IPS-18a (cell line): ENCODE data around the gene LCN10.
"Not testable (repeated sequence)": the region's sequence is repeated elsewhere in the genome, so short reads cannot be mapped to it uniquely, and the experiment has no call there.

ENCODE experiments used
- H3K27ac ChIP-seq: one replicate; pipeline ENCODE4 v1.5.1; 2013; ENCODE audit warnings: low read length
- H3K27me3 ChIP-seq: one replicate; pipeline ENCODE4 v1.6.1; 2013; ENCODE audit warnings: mild to moderate bottlenecking, low read length; ENCODE audit not compliant: control insufficient read depth, insufficient read depth
- H3K36me3 ChIP-seq: one replicate; pipeline ENCODE4 v1.6.1; 2013; ENCODE audit warnings: low read depth, low read length; ENCODE audit not compliant: control insufficient read depth
- H3K4me1 ChIP-seq: one replicate; pipeline ENCODE4 v1.6.1; 2013; ENCODE audit warnings: low read depth, low read length; ENCODE audit not compliant: control insufficient read depth
- H3K4me3 ChIP-seq: one replicate; pipeline ENCODE4 v1.5.1; 2013; ENCODE audit warnings: low read length
- H3K9ac ChIP-seq: one replicate; pipeline ENCODE4 v1.6.1; 2013; ENCODE audit warnings: mild to moderate bottlenecking, low read length, moderate library complexity
- H3K9me3 ChIP-seq: one replicate; pipeline ENCODE4 v1.6.1; 2013; ENCODE audit warnings: low read depth, low read length; ENCODE audit not compliant: control insufficient read depth

LCN10 gene

GRCh38 chr9:136759001-136759400 is 16.3 kb upstream of the LCN10 start:
- H3K27ac ChIP-seq: no peak overlapping the region
- no peaks in the 10 kb centered on the region for H3K36me3 ChIP-seq
- no peaks in the 10 kb centered on the region for H3K9me3 ChIP-seq
- peaks cover 2% of the 10 kb centered on the region for H3K4me1 ChIP-seq
- no peak overlapping the region for H3K9ac ChIP-seq
- no peak overlapping the region for H3K4me3 ChIP-seq
- peaks cover 4% of the 10 kb centered on the region for H3K27me3 ChIP-seq

GRCh38 chr9:136757751-136758140 is 15.0 kb upstream of the LCN10 start:
- Histone ChIP-seq H3K9me3 (no peaks in the 10 kb centered on the region), H3K9ac (no peak overlapping the region), H3K27ac (no peak overlapping the region), H3K4me1 (no peaks in the 10 kb centered on the region), H3K4me3 (no peak overlapping the region), H3K36me3 (no peaks in the 10 kb centered on the region), H3K27me3 (no peaks in the 10 kb centered on the region)

GRCh38 chr9:136757328-136757727 is 14.6 kb upstream of the LCN10 start:
- H3K4me3 ChIP-seq: no peak overlapping the region
- H3K27ac ChIP-seq: no peak overlapping the region
- no peaks in the 10 kb centered on the region for H3K36me3 ChIP-seq
- no peaks in the 10 kb centered on the region for H3K9me3 ChIP-seq
- no peak overlapping the region for H3K9ac ChIP-seq
- H3K4me1 ChIP-seq: no peaks in the 10 kb centered on the region
- no peaks in the 10 kb centered on the region for H3K27me3 ChIP-seq

- Histone ChIP-seq H3K4me1 (no peaks in the 10 kb centered on the region), H3K4me3 (no peak overlapping the region), H3K9me3 (no peaks in the 10 kb centered on the region), H3K36me3 (no peaks in the 10 kb centered on the region), H3K27ac (no peak overlapping the region), H3K27me3 (no peaks in the 10 kb centered on the region), H3K9ac (no peak overlapping the region)
Measured at GRCh38 chr9:136756836-136757235, 14.1 kb upstream of the LCN10 start.

- Histone ChIP-seq H3K4me1 (no peaks in the 10 kb centered on the region), H3K9me3 (no peaks in the 10 kb centered on the region), H3K4me3 (no peak overlapping the region), H3K27ac (no peak overlapping the region), H3K9ac (no peak overlapping the region), H3K36me3 (no peaks in the 10 kb centered on the region), H3K27me3 (no peaks in the 10 kb centered on the region)
Measured at GRCh38 chr9:136756134-136756438, 13.3 kb upstream of the LCN10 start.

GRCh38 chr9:136755302-136756133 is 12.8 kb upstream of the LCN10 start:
- not testable (repeated sequence) for H3K4me1 ChIP-seq, H3K9ac ChIP-seq, H3K36me3 ChIP-seq, H3K4me3 ChIP-seq, H3K27me3 ChIP-seq, H3K9me3 ChIP-seq, H3K27ac ChIP-seq

- Histone ChIP-seq H3K36me3 (no peaks in the 10 kb centered on the region), H3K27me3 (no peaks in the 10 kb centered on the region), H3K4me1 (no peaks in the 10 kb centered on the region), H3K9ac (no peak overlapping the region), H3K4me3 (no peak overlapping the region), H3K27ac (no peak overlapping the region), H3K9me3 (no peaks in the 10 kb centered on the region)
Measured at GRCh38 chr9:136754626-136755301, 12.0 kb upstream of the LCN10 start.

GRCh38 chr9:136754059-136754572 is 11.4 kb upstream of the LCN10 start:
- no peaks in the 10 kb centered on the region for H3K4me1 ChIP-seq
- no peaks in the 10 kb centered on the region for H3K9me3 ChIP-seq
- H3K4me3 ChIP-seq: no peak overlapping the region
- no peaks in the 10 kb centered on the region for H3K36me3 ChIP-seq
- H3K27ac ChIP-seq: no peak overlapping the region
- H3K27me3 ChIP-seq: no peaks in the 10 kb centered on the region
- no peak overlapping the region for H3K9ac ChIP-seq

GRCh38 chr9:136753371-136754058 is 10.8 kb upstream of the LCN10 start:
- H3K9ac ChIP-seq: no peak overlapping the region
- H3K27ac ChIP-seq: no peak overlapping the region
- no peaks in the 10 kb centered on the region for H3K36me3 ChIP-seq
- no peak overlapping the region for H3K4me3 ChIP-seq
- no peaks in the 10 kb centered on the region for H3K27me3 ChIP-seq
- H3K4me1 ChIP-seq: no peaks in the 10 kb centered on the region
- H3K9me3 ChIP-seq: no peaks in the 10 kb centered on the region

- Histone ChIP-seq H3K27me3 (no peaks in the 10 kb centered on the region), H3K4me3 (no peak overlapping the region), H3K27ac (no peak overlapping the region), H3K4me1 (no peaks in the 10 kb centered on the region), H3K36me3 (no peaks in the 10 kb centered on the region), H3K9me3 (no peaks in the 10 kb centered on the region), H3K9ac (no peak overlapping the region)
Measured at GRCh38 chr9:136751814-136752213, 9.1 kb upstream of the LCN10 start.

- no peaks in the 10 kb centered on the region for H3K4me1 ChIP-seq
- no peaks in the 10 kb centered on the region for H3K27me3 ChIP-seq
- no peak overlapping the region for H3K27ac ChIP-seq
- no peaks in the 10 kb centered on the region for H3K9me3 ChIP-seq
- no peak overlapping the region for H3K4me3 ChIP-seq
- no peak overlapping the region for H3K9ac ChIP-seq
- H3K36me3 ChIP-seq: no peaks in the 10 kb centered on the region
Measured at GRCh38 chr9:136751244-136751643, 8.5 kb upstream of the LCN10 start.
